B cell (primary cell): ENCODE data around the gene CTXND2. TPM values are rescaled to one million over a fixed set of nuclear protein-coding genes. Genes with fewer than 3 reads are reported as not detected.
"Not testable (repeated sequence)": the region's sequence is repeated elsewhere in the genome, so short reads cannot be mapped to it uniquely, and the experiment has no call there.

Source experiments
- ATAC-seq: fragments of 200-7000 bp; cut with Tn5 transposase; one replicate; pipeline ENCODE4 v1.10.0; 2021; ENCODE audit warnings: low read depth, mild to moderate bottlenecking, moderate number of reproducible peaks, moderate library complexity
- CTCF ChIA-PET: fragments of 350-600 bp; sonication (Branson Sonifier 250); formaldehyde crosslinking; loops from one replicate; lab custom pipeline; 2021; ENCODE audit warnings: antibody characterized with exemption, inconsistent platforms; lab: Charles Lee
- POLR2A ChIA-PET: fragments of 350-600 bp; sonication (Branson Sonifier 250); formaldehyde crosslinking; loops from one replicate; lab custom pipeline; 2021; ENCODE audit warnings: antibody characterized with exemption; lab: Charles Lee
- DNase-seq: peaks from one replicate; pipeline ENCODE4 v3.0.0; 2013
- H2AFZ ChIP-seq: 2 replicates; pipeline ENCODE4 v1.6.1; 2012; ENCODE audit warnings: mild to moderate bottlenecking, low read depth, low read length; ENCODE audit not compliant: insufficient read depth, poor library complexity, severe bottlenecking
- H3K27ac ChIP-seq, 2 donors: 1 replicate in 1 of 2; 2 replicates in 1 of 2; pipeline ENCODE4 v1.5.1; 2012 to 2013; ENCODE audit warnings: low read length in 2 of 2, mild to moderate bottlenecking in 2 of 2, moderate library complexity in 1 of 2
- H3K27me3 ChIP-seq, 4 experiments: fragments of 200-600 bp in 1 of 4; sonication (generic) in 1 of 4; replicated peaks in 1 of 4; 1 replicate in 2 of 4; 2 replicates in 2 of 4; pipeline versions ENCODE4 v1.6.1 to v1.7.0; 2013 to 2016; ENCODE audit warnings: low read length in 3 of 4, mild to moderate bottlenecking in 2 of 4, mixed read lengths in 1 of 4, moderate library complexity in 1 of 4; ENCODE audit not compliant: insufficient read depth in 4 of 4, control insufficient read depth in 3 of 4; ENCODE audit errors: control extremely low read depth in 1 of 4
- H3K36me3 ChIP-seq, 2 experiments: replicated peaks in 1 of 2; 1 replicate in 1 of 2; 2 replicates in 1 of 2; pipeline versions ENCODE4 v1.6.1 to v1.7.1; 2013; ENCODE audit warnings: low read length in 1 of 2; ENCODE audit not compliant: insufficient read depth in 2 of 2, control insufficient read depth in 1 of 2; ENCODE audit errors: control extremely low read depth in 1 of 2, extremely low read depth in 1 of 2
- H3K4me1 ChIP-seq, 2 donors: fragments of 200-600 bp in 1 of 2; sonication (generic) in 1 of 2; 1 replicate in 1 of 2; 2 replicates in 1 of 2; pipeline versions ENCODE4 v1.5.1 to v1.6.1; 2013 to 2017; ENCODE audit warnings: low read length in 2 of 2; ENCODE audit not compliant: control insufficient read depth in 2 of 2, insufficient read depth in 2 of 2
- H3K4me2 ChIP-seq: replicated peaks from 2 replicates; pipeline ENCODE3; 2012; ENCODE audit warnings: mild to moderate bottlenecking, low read depth, low read length; ENCODE audit not compliant: poor library complexity, severe bottlenecking
- H3K4me3 ChIP-seq, 5 experiments: fragments of 200-600 bp in 1 of 5; sonication (generic) in 1 of 5; 1 replicate in 3 of 5; 2 replicates in 2 of 5; pipeline versions ENCODE4 v1.5.1 to v1.7.0; 2011 to 2016; ENCODE audit warnings: low read length in 4 of 5, mild to moderate bottlenecking in 4 of 5, low read depth in 2 of 5, control low read depth in 1 of 5, moderate library complexity in 1 of 5; ENCODE audit not compliant: insufficient read depth in 1 of 5; ENCODE audit errors: control extremely low read depth in 1 of 5, extremely low read depth in 1 of 5
- H3K79me2 ChIP-seq: fragments of 200-600 bp; sonication (generic); one replicate; pipeline ENCODE4 v1.6.0; 2016; ENCODE audit warnings: low read length; ENCODE audit not compliant: control insufficient read depth, insufficient read depth
- H3K9ac ChIP-seq: fragments of 200-600 bp; sonication (generic); 2 replicates; pipeline ENCODE4 v1.6.1; 2017; ENCODE audit warnings: mild to moderate bottlenecking, low read length, moderate library complexity
- H3K9me3 ChIP-seq, 3 donors: one replicate each; pipeline versions ENCODE4 v1.6.1 to v1.7.1; 2013; ENCODE audit warnings: low read length in 2 of 3; ENCODE audit not compliant: control insufficient read depth in 2 of 3, insufficient read depth in 1 of 3; ENCODE audit errors: control extremely low read depth in 1 of 3
- H4K20me1 ChIP-seq: 2 replicates; pipeline ENCODE4 v1.6.0; 2012; ENCODE audit warnings: mild to moderate bottlenecking, low read length; ENCODE audit not compliant: insufficient read depth, control insufficient read depth, poor library complexity, severe bottlenecking
- H3K27ac Mint-ChIP-seq: one replicate; pipeline ENCODE4 v1.8.0; 2021; ENCODE audit warnings: mixed read lengths
- H3K27me3 Mint-ChIP-seq: one replicate; pipeline ENCODE4 v1.8.0; 2021; ENCODE audit warnings: mixed read lengths
- H3K4me1 Mint-ChIP-seq: one replicate; pipeline ENCODE4 v1.8.0; 2021; ENCODE audit warnings: mixed read lengths
- H3K4me3 Mint-ChIP-seq: one replicate; pipeline ENCODE4 v1.8.0; 2021; ENCODE audit warnings: mixed read lengths
- H3K9me3 Mint-ChIP-seq: one replicate; pipeline ENCODE4 v1.8.0; 2022; ENCODE audit warnings: mixed read lengths; ENCODE audit not compliant: insufficient read depth
- CTCF ChIP-seq: fragments of 200-600 bp; IDR thresholded peaks from one replicate; pipeline ENCODE4 v1.8.0; 2022; ENCODE audit warnings: antibody characterized with exemption, mild to moderate bottlenecking
- EZH2 ChIP-seq: IDR thresholded peaks from 2 replicates; pipeline ENCODE4 v1.6.1; 2012; ENCODE audit warnings: borderline replicate concordance, low read depth, mild to moderate bottlenecking, moderate library complexity, low read length; ENCODE audit not compliant: insufficient read depth, poor library complexity, severe bottlenecking
- WGBS: methylation state at CpG from one replicate; pipeline ENCODE4 v1.1.5; 2013; ENCODE audit warnings: missing lambda C conversion rate; ENCODE audit not compliant: insufficient coverage; 5-methylcytosine and 5-hydroxymethylcytosine counted together
- intact Hi-C: fragments of 100-400 bp; cut with micrococcal nuclease; formaldehyde crosslinking; loops from one replicate; pipeline ENCODE4 v1.10.0; 2022
- polyA plus RNA-seq: library from polyadenylated mRNA; depleted of rRNA; stranded (reverse); fragments of >200 nt; gene quantifications from 2 replicates; pipeline ENCODE4 v1.2.3, GENCODE V29; 2012
- total RNA-seq, 2 donors: library from RNA; stranded (reverse); fragments of 120-200 nt in 1 of 2; gene quantifications; 1 replicate in 1 of 2; 2 replicates in 1 of 2; pipeline versions ENCODE4 v1.2.3 to v1.2.4, GENCODE V29; 2013 to 2022

CTXND2 gene
- total and polyA plus RNA-seq, 2 donors (not counting 1 experiment from before 2014, with no cell fraction given), result not detected

GRCh38 chr1:150863724-150864123 lies 23.2 kb upstream of the CTXND2 start:
- no peak overlapping the region for H3K27ac Mint-ChIP-seq
- intact Hi-C loops, result no loop called here
- Histone ChIP-seq H3K79me2 (peaks cover 87% of the 10 kb centered on the region), H3K27ac (no peak overlapping the region), H3K9me3 (no peaks in the 10 kb centered on the region), H3K4me1 (peaks cover 0 to 6% of the 10 kb centered on the region in 2 donors), H3K9ac (no peak overlapping the region), H3K27me3 (no peaks in the 10 kb centered on the region), H3K4me2 (no peak overlapping the region), H2AFZ (no peak overlapping the region), H3K4me3 (no peak overlapping the region), H4K20me1 (peaks cover 5% of the 10 kb centered on the region), H3K36me3 (peaks cover 0 to under 1% of the 10 kb centered on the region in 2 experiments)
- ChIA-PET CTCF (no interaction called here), POLR2A (no interaction called here)
- H3K27me3 Mint-ChIP-seq, result no peaks in the 10 kb centered on the region
- ATAC-seq, result no peak
- H3K4me1 Mint-ChIP-seq, result peaks cover 21% of the 10 kb centered on the region
- H3K4me3 Mint-ChIP-seq, result no peak overlapping the region
- no peak for DNase-seq
- no CpG with 5 or more reads among the region's 2 CpGs for WGBS
- no peaks in the 10 kb centered on the region for H3K9me3 Mint-ChIP-seq
- TF ChIP-seq CTCF (no peak), EZH2 (no peak)

GRCh38 chr1:150864200-150864599 lies 22.7 kb upstream of the CTXND2 start:
- peaks cover 21% of the 10 kb centered on the region for H3K4me1 Mint-ChIP-seq
- H2AFZ ChIP-seq, intact Hi-C loops, CTCF ChIA-PET, H3K4me2 ChIP-seq, H3K4me3 Mint-ChIP-seq, H3K27ac ChIP-seq, H3K9me3 ChIP-seq, H3K4me1 ChIP-seq, H3K27me3 ChIP-seq, H3K36me3 ChIP-seq, H3K9me3 Mint-ChIP-seq, H4K20me1 ChIP-seq, H3K27me3 Mint-ChIP-seq, H3K9ac ChIP-seq, H3K27ac Mint-ChIP-seq, H3K4me3 ChIP-seq, ATAC-seq, DNase-seq: not testable (repeated sequence)
- H3K79me2 ChIP-seq, result peaks cover 90% of the 10 kb centered on the region
- POLR2A ChIA-PET, result interaction anchor here (0.5 kb wide), 1 partner anchor 22 kb away, joined by 8 read pairs; no protein-coding TSS in a partner anchor
- WGBS, result no CpG with 5 or more reads among the region's 3 CpGs
